ENCODE measurements around the gene CSTB.
A peak's percentile ranks its signal among the peaks of the same experiment; 100 is the strongest.

The CSTB gene

GRCh38 chr21:43797415-43797814 lies 21.3 kb upstream of the CSTB start:
- H3K4me3 ChIP-seq (ENCODE audit: control insufficient read depth, low read depth, low read length): no peak overlapping the region
- no peak for TF ChIP-seq CTCF (conservative IDR thresholded peaks at IDR 0.05; ENCODE audit: control insufficient read depth, insufficient read depth, low read depth, low read length)
- no peak for DNase-seq (ENCODE audit: low read depth)

- DNase-seq (ENCODE audit: low read depth): no peak
Measured at GRCh38 chr21:43794857-43795256, 18.7 kb upstream of the CSTB start.

GRCh38 chr21:43794311-43794710 lies 18.2 kb upstream of the CSTB start:
- H3K4me3 ChIP-seq (ENCODE audit: control insufficient read depth, low read depth, low read length): no peak overlapping the region
- DNase-seq (ENCODE audit: low read depth): no peak
- TF ChIP-seq CTCF (conservative IDR thresholded peaks at IDR 0.05; ENCODE audit: control insufficient read depth, insufficient read depth, low read depth, low read length): no peak

More at GRCh38 chr21:43794857-43795256, 18.7 kb upstream of the CSTB start:
- H3K4me3 ChIP-seq (ENCODE audit: control insufficient read depth, low read depth, low read length): no peak overlapping the region
- TF ChIP-seq CTCF (conservative IDR thresholded peaks at IDR 0.05; ENCODE audit: control insufficient read depth, insufficient read depth, low read depth, low read length): no peak

- no peak for DNase-seq (ENCODE audit: low read depth)
- TF ChIP-seq CTCF (conservative IDR thresholded peaks at IDR 0.05; ENCODE audit: control insufficient read depth, insufficient read depth, low read depth, low read length): no peak
- no peak overlapping the region for H3K4me3 ChIP-seq (ENCODE audit: control insufficient read depth, low read depth, low read length)
Measured at GRCh38 chr21:43793243-43793642, 17.1 kb upstream of the CSTB start.

- no peak for TF ChIP-seq CTCF (conservative IDR thresholded peaks at IDR 0.05; ENCODE audit: control insufficient read depth, insufficient read depth, low read depth, low read length)
- no peak overlapping the region for H3K4me3 ChIP-seq (ENCODE audit: control insufficient read depth, low read depth, low read length)
- DNase-seq (ENCODE audit: low read depth): no peak
Measured at GRCh38 chr21:43792406-43792805, 16.3 kb upstream of the CSTB start.

- TF ChIP-seq CTCF (conservative IDR thresholded peaks at IDR 0.05; ENCODE audit: control insufficient read depth, insufficient read depth, low read depth, low read length): no peak
- no peak for DNase-seq (ENCODE audit: low read depth)
- peak overlapping the region; percentile 89 for H3K4me3 ChIP-seq (ENCODE audit: control insufficient read depth, low read depth, low read length)
Measured at GRCh38 chr21:43790010-43790524, 14.0 kb upstream of the CSTB start.
